Lower leg skin (tissue), 3 donors: ENCODE results near the gene SNRNP200.

Experiments
- POLR2A ChIP-seq, 2 donors: fragments of 450-650 bp; IDR thresholded peaks; one replicate each; pipeline ENCODE4 v1.6.1; 2016 to 2017; ENCODE audit warnings: antibody characterized with exemption in 2 of 2, mild to moderate bottlenecking in 1 of 2, moderate library complexity in 1 of 2
- TF ChIP-seq, protein P1 (sequence below), 3 donors: fragments of 450-650 bp; IDR thresholded peaks; one replicate each; pipeline ENCODE4 v1.5.1; 2016; ENCODE audit warnings: antibody characterized with exemption in 3 of 3, mild to moderate bottlenecking in 3 of 3, moderate library complexity in 2 of 3

DNA sequence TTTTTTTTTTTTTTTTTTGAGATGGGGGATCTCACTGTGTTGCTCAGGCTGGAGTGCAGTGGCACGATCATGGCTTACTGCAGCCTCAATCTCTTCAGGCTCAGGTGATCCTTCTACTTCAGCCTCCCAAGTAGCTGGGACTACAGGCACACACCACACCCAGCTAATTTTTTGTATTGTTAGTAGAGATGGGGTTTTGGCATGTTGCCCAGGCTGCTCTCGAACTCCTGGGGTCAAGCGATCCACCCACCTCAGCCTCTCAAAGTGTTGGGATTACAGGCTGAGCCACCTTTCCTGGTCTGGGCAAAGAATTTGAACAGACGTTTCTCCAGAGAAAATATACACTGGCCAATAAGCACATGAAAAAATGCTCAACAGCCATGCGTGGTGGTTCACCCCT lies 2.9 kb upstream of the SNRNP200 start:
- TF ChIP-seq, protein P1, sequence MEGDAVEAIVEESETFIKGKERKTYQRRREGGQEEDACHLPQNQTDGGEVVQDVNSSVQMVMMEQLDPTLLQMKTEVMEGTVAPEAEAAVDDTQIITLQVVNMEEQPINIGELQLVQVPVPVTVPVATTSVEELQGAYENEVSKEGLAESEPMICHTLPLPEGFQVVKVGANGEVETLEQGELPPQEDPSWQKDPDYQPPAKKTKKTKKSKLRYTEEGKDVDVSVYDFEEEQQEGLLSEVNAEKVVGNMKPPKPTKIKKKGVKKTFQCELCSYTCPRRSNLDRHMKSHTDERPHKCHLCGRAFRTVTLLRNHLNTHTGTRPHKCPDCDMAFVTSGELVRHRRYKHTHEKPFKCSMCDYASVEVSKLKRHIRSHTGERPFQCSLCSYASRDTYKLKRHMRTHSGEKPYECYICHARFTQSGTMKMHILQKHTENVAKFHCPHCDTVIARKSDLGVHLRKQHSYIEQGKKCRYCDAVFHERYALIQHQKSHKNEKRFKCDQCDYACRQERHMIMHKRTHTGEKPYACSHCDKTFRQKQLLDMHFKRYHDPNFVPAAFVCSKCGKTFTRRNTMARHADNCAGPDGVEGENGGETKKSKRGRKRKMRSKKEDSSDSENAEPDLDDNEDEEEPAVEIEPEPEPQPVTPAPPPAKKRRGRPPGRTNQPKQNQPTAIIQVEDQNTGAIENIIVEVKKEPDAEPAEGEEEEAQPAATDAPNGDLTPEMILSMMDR (IDR thresholded peaks at IDR 0.05) = no peak
- no peak for TF ChIP-seq POLR2A (IDR thresholded peaks at IDR 0.05)
